MCF 10A (cell line): ENCODE measurements around the gene SPRING1. TPM values are rescaled to one million over a fixed set of nuclear protein-coding genes. Genes with fewer than 3 reads are reported as not detected.

Source experiments
- BruUV-seq: library from RNA; stranded (reverse); fragments of 400-500 nt; replicated peaks from 2 replicates; lab custom pipeline; 2021; lab: Mats Ljungman, UMichigan
- CTCF ChIA-PET: fragments of 300-600 bp; sonication (Branson Sonifier 250); formaldehyde crosslinking; extraction: SDS; loops from one replicate; lab custom pipeline; 2021; ENCODE audit warnings: antibody characterized with exemption, inconsistent platforms; lab: Yijun Ruan, JAX
- POLR2A ChIA-PET: fragments of 300-600, 350-650 bp; sonication (Branson Sonifier 250); formaldehyde crosslinking; extraction: SDS; loops from one replicate; lab custom pipeline; 2020; ENCODE audit warnings: antibody characterized with exemption, inconsistent platforms; lab: Yijun Ruan, JAX
- DNase-seq: peaks from one replicate; pipeline ENCODE4 v3.0.0-alpha.2; 2018; ENCODE audit not compliant: unreplicated experiment
- H3K27ac Mint-ChIP-seq: one replicate; pipeline ENCODE4 v1.8.0; 2022; ENCODE audit warnings: mild to moderate bottlenecking, low read depth, mixed read lengths; ENCODE audit not compliant: unreplicated experiment
- H3K27me3 Mint-ChIP-seq: one replicate; pipeline ENCODE4 v1.8.0; 2022; ENCODE audit warnings: mixed read lengths; ENCODE audit not compliant: insufficient read depth, unreplicated experiment
- H3K36me3 Mint-ChIP-seq: one replicate; pipeline ENCODE4 v1.8.0; 2022; ENCODE audit warnings: mild to moderate bottlenecking, moderate library complexity, mixed read lengths; ENCODE audit not compliant: insufficient read depth, unreplicated experiment
- H3K4me1 Mint-ChIP-seq: one replicate; pipeline ENCODE4 v1.8.0; 2022; ENCODE audit warnings: mixed read lengths; ENCODE audit not compliant: insufficient read depth, unreplicated experiment
- H3K4me3 Mint-ChIP-seq: one replicate; pipeline ENCODE4 v1.8.0; 2022; ENCODE audit warnings: mild to moderate bottlenecking, moderate library complexity, mixed read lengths; ENCODE audit not compliant: unreplicated experiment
- H3K9me3 Mint-ChIP-seq: one replicate; pipeline ENCODE4 v1.8.0; 2022; ENCODE audit warnings: mixed read lengths; ENCODE audit not compliant: unreplicated experiment
- CTCF ChIP-seq: fragments of 200-600 bp; IDR thresholded peaks from one replicate; pipeline ENCODE4 v1.8.0; 2022; ENCODE audit warnings: antibody characterized with exemption, mild to moderate bottlenecking; ENCODE audit not compliant: unreplicated experiment
- intact Hi-C: fragments of 100-400 bp; cut with micrococcal nuclease; formaldehyde crosslinking; loops from 2 replicates; pipeline ENCODE4 v1.14.1; 2022
- total RNA-seq: library from RNA; stranded (reverse); gene quantifications from 2 replicates; pipeline ENCODE4 v1.2.3, GENCODE V29; 2022

Gene SPRING1
- total RNA-seq, 1 experiment from 2014 or later, result 26.2 TPM

DNA sequence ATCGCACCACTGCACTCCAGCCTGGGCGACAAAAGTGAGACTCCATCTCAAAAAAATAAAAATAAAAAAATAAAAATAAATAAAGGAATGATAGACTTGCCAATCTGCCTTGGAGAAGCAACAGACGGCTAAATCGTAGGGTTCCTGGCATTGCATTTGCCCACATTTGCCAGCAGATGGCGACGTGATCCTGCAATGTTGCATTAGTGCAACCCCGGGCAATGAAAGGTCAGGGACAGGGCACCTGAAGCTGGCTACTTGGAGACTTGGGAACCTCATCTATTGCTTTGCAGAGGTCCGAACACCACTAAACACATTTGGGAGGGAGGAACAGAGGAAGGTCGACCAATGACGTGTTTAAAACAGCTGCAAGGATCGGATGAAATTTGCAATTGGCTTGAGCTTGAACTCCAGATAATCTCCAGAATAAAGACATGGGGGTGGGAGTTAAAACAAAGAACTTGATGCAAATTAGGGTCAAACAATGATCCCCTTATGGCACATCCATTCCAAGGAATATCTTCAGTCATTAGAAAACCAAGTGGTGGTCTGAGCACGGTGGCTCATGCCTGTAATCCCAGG, 34.6 kb downstream of the SPRING1 start:
- peak; percentile 79 for DNase-seq
- no TSS peak for BruUV-seq
- no peaks in the 10 kb centered on the region for H3K27me3 Mint-ChIP-seq
- H3K36me3 Mint-ChIP-seq, result no peaks in the 10 kb centered on the region
- no peaks in the 10 kb centered on the region for H3K4me1 Mint-ChIP-seq
- H3K27ac Mint-ChIP-seq, result no peak overlapping the region
- H3K4me3 Mint-ChIP-seq, result no peak overlapping the region
- ChIA-PET CTCF (interaction anchor here (0.6 to 2.7 kb wide), 34 partner anchors 10 to 713 kb away, joined by 3 to 17 read pairs (median 4); no protein-coding TSS in a partner anchor), POLR2A (interaction anchor here (1.1 to 1.6 kb wide), 2 partner anchors 15 to 179 kb away, joined by 4 read pairs; no protein-coding TSS in a partner anchor)
- H3K9me3 Mint-ChIP-seq, result no peaks in the 10 kb centered on the region
- TF ChIP-seq CTCF, result peak; percentile 88
- intact Hi-C loops, result loop anchor here (1.0 kb wide), 4 partner anchors 179 to 416 kb away; no protein-coding TSS in a partner anchor

- H3K36me3 Mint-ChIP-seq, result no peaks in the 10 kb centered on the region
- H3K4me1 Mint-ChIP-seq, result no peaks in the 10 kb centered on the region
- no peak overlapping the region for H3K27ac Mint-ChIP-seq
- ChIA-PET CTCF (interaction anchor here (0.5 to 3.2 kb wide), 7 partner anchors 8 to 407 kb away, joined by 3 to 11 read pairs (median 4); no protein-coding TSS in a partner anchor), POLR2A (no interaction called here)
- no peak overlapping the region for H3K4me3 Mint-ChIP-seq
- no peaks in the 10 kb centered on the region for H3K9me3 Mint-ChIP-seq
- no TSS peak for BruUV-seq
- no peak for DNase-seq
- intact Hi-C loops, result no loop called here
- TF ChIP-seq CTCF, result no peak
- H3K27me3 Mint-ChIP-seq, result peaks cover 5% of the 10 kb centered on the region
Measured at GRCh38 chr12:116701432-116701831, 36.4 kb downstream of the SPRING1 start.

DNA sequence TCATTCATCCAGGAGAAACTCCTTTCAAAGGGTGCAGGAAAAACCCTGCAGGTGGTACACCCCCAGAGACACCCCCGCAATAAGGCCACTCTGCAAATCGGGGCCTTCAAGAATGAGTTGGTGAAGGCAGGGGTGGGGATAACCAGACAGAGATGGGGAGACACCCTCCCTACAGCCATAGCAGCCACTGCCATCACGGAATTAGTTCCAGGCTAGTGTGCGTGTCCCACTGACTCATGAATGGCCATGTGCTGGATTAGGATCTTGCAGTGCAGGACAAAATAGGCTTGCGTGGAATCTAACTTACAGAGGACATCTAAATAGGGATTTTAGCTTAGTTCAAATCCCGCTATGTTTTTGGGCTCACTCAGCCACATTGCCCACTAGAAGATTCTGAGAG, 37.8 kb downstream of the SPRING1 start:
- ChIA-PET CTCF (interaction anchor here (0.6 to 3.2 kb wide), 5 partner anchors 10 to 888 kb away, joined by 3 to 11 read pairs (median 5); no protein-coding TSS in a partner anchor), POLR2A (no interaction called here)
- Mint-ChIP-seq H3K27me3 (peaks cover 18% of the 10 kb centered on the region), H3K36me3 (no peaks in the 10 kb centered on the region), H3K9me3 (no peaks in the 10 kb centered on the region), H3K27ac (no peak overlapping the region), H3K4me3 (no peak overlapping the region), H3K4me1 (no peaks in the 10 kb centered on the region)
- no peak for TF ChIP-seq CTCF
- BruUV-seq, result no TSS peak
- no peak for DNase-seq
- intact Hi-C loops, result no loop called here

DNA sequence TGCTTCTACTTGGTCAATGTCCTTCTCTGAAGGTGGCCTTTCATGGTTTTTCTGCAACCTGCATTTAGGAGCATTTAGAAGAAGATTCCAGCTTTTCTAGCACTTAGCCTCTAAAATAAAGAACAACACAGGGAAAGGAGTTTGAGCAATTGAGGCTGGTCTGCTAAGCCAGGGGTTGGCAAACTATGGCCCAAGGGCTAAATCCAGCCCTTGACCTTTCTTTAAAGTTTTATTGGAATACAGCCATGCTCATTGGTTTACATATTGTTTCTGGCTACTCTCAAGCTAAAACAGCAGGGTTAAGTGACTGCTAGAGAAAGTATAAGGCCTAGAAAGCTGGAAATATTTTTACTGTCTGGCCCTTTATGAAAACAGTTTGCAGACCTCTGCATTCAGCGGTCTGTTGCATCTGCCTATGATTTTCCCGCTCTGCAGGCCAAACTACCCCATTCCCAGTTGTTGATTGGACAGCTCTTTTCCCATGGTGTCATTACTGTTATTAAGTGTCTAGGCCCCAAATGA, 39.3 kb downstream of the SPRING1 start:
- POLR2A ChIA-PET, result no interaction called here
- TF ChIP-seq CTCF, result no peak
- no peak for DNase-seq
- Mint-ChIP-seq H3K4me3 (no peak overlapping the region), H3K4me1 (peaks cover 3% of the 10 kb centered on the region), H3K9me3 (no peaks in the 10 kb centered on the region), H3K36me3 (no peaks in the 10 kb centered on the region), H3K27ac (no peak overlapping the region), H3K27me3 (peaks cover 33% of the 10 kb centered on the region)
- intact Hi-C loops, result no loop called here
- no TSS peak for BruUV-seq
- CTCF ChIA-PET, result interaction anchor here (0.6 to 3.2 kb wide), 4 partner anchors 10 to 568 kb away, joined by 3 to 11 read pairs (median 5); no protein-coding TSS in a partner anchor
